22Rv1 (cell line): ENCODE measurements around the gene CUEDC1.
A peak's percentile ranks its signal among the peaks of the same experiment; 100 is the strongest.

ENCODE experiments used
- H3K27ac ChIP-seq: fragments of 450-650 bp; 2 replicates; pipeline ENCODE4 v1.5.1; 2017
- CTCF ChIP-seq: fragments of 450-650 bp; IDR thresholded peaks from 2 replicates; pipeline ENCODE4 v1.5.1; 2017; ENCODE audit warnings: mild to moderate bottlenecking
- ZFX ChIP-seq: fragments of 450-650 bp; IDR thresholded peaks from 2 replicates; pipeline ENCODE4 v1.6.1; 2017; ENCODE audit warnings: antibody characterized with exemption, borderline replicate concordance

CUEDC1 gene

DNA sequence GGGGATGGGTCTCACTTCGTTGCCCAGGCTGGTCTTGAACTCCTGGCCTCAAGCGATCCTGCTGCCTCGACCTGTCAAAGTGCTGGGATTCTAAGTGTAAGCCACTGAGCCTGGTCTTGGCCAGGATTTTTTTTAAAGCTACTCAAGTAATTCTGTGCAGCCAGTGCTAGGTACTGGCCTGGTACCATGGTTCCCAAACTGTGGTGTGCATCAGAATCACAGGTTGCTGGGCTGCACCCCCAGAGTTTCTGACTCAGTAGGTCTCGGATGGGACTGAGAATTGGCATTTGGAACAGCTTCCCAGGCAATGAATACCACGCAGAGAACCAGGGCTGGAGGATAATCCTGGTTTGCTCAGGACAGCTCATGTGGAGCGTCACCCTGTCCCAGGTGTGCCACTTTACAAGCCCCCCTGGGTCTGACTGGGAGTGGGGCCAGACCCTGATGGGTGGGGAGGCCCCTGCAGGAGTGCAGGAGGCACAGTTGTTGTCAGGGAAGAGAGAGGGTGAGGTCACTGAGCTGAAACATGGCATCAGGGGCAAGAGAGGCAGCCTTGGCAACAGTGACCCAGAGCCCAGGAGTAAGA lies 94.7 kb downstream of the CUEDC1 start:
- H3K27ac ChIP-seq: no peak overlapping the region
- TF ChIP-seq CTCF: no peak
- TF ChIP-seq ZFX: no peak

- no peak overlapping the region for H3K27ac ChIP-seq
- TF ChIP-seq CTCF (no peak), ZFX (no peak)
These were observed 95.4 kb downstream of the CUEDC1 start for GRCh38 chr17:57859601-57860413.

- no peak for TF ChIP-seq ZFX
- no peak for TF ChIP-seq CTCF
- no peak overlapping the region for H3K27ac ChIP-seq
These were observed 96.4 kb downstream of the CUEDC1 start for GRCh38 chr17:57858838-57859237.

- TF ChIP-seq CTCF: no peak
- TF ChIP-seq ZFX: no peak
- H3K27ac ChIP-seq: no peak overlapping the region
These were observed 98.2 kb downstream of the CUEDC1 start for GRCh38 chr17:57856792-57857620.

GRCh38 chr17:57855391-57856035 lies 99.7 kb downstream of the CUEDC1 start:
- H3K27ac ChIP-seq: no peak overlapping the region
- TF ChIP-seq CTCF: no peak
- no peak for TF ChIP-seq ZFX

DNA sequence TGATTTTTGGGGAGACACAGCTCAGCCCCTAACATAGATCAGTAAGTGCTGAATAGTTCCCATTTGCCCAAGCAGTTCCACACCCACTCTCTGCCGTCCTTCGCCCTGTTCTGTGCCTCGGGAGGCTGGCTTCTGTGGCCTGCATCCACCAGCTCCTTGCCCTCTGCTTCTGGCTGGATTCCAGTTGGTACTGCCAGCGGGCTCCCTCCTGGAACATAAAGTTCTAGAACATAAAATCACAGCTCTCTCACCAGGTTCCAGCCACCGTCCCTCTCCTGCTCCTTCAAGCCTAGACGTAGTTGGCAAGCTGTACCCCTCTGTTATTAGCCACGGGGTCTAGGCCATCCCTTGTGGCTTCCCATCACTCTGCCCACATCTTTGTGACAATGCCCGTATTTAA lies 101.5 kb downstream of the CUEDC1 start:
- peak overlapping the region; percentile 87 for H3K27ac ChIP-seq
- TF ChIP-seq CTCF (no peak), ZFX (no peak)
